CD14-positive monocyte (primary cell): ENCODE data around the gene PEA15. TPM values are rescaled to one million over a fixed set of nuclear protein-coding genes. Genes with fewer than 3 reads are reported as not detected.

Source experiments
- polyA plus RNA-seq, 3 donors: library from polyadenylated mRNA; depleted of rRNA in 1 of 3; unstranded in 2 of 3; stranded (reverse) in 1 of 3; fragments of 300-500 nt in 2 of 3; fragments of >200 nt in 1 of 3; fragmentation: Illumina TruSeq in 2 of 3; gene quantifications; 1 replicate in 2 of 3; 2 replicates in 1 of 3; pipeline ENCODE4 v1.2.3, GENCODE V29; 2012 to 2021

PEA15 gene
- polyA plus RNA-seq, 3 donors, result 23.6 to 163 (median 38.1) TPM

Other genes with a start within 250 kb of the PEA15 start
- 1 to 10 TPM; 3.7 to 4.2 (median 4.0) TPM for gene PIGM, start 173.4 kb upstream of the PEA15 start, polyA plus RNA-seq
- gene KCNJ10, start 135.2 kb upstream of the PEA15 start, polyA plus RNA-seq, result under 1 TPM in 1 of 3 donors, not detected in 2; 0.23 TPM
- gene KCNJ9, start 123.8 kb upstream of the PEA15 start, polyA plus RNA-seq, result not detected
- 10 to 100 TPM in 2 of 3 donors, 1 to 10 TPM in 1; 9.6 to 23.9 (median 10.8) TPM for gene IGSF8, start 106.8 kb upstream of the PEA15 start, polyA plus RNA-seq
- gene ATP1A2, start 89.6 kb upstream of the PEA15 start, polyA plus RNA-seq, result under 1 TPM in 1 of 3 donors, not detected in 2; 0.03 TPM
- 10 to 100 TPM in 1 of 3 donors, under 1 TPM in 1, not detected in 1; 1.00 to 16.0 TPM for gene ATP1A4, start 53.8 kb upstream of the PEA15 start, polyA plus RNA-seq
- 10 to 100 TPM in 1 of 3 donors, under 1 TPM in 1, not detected in 1; 0.09 to 11.1 TPM for gene CASQ1, start 14.8 kb upstream of the PEA15 start, polyA plus RNA-seq
- gene DCAF8, start 57.2 kb downstream of the PEA15 start, polyA plus RNA-seq, result 100 to 1,000 TPM in 1 of 3 donors, 10 to 100 TPM in 2; 35.5 to 205 (median 44.6) TPM
- 10 to 100 TPM; 17.4 to 38.2 (median 37.4) TPM for gene PEX19, start 79.7 kb downstream of the PEA15 start, polyA plus RNA-seq
- gene COPA, start 137.9 kb downstream of the PEA15 start, polyA plus RNA-seq, result 100 to 1,000 TPM in 2 of 3 donors, 10 to 100 TPM in 1; 76.7 to 199 (median 195) TPM
- gene NCSTN, start 138.0 kb downstream of the PEA15 start, polyA plus RNA-seq, result 100 to 1,000 TPM; 125 to 238 (median 145) TPM
- 1 to 10 TPM in 1 of 3 donors, not detected in 2; 1.0 TPM for gene NHLH1, start 161.7 kb downstream of the PEA15 start, polyA plus RNA-seq
- under 1 TPM in 1 of 3 donors, not detected in 2; 0.01 TPM for gene VANGL2, start 195.2 kb downstream of the PEA15 start, polyA plus RNA-seq